ENCODE data around the gene NRBF2.

DNA sequence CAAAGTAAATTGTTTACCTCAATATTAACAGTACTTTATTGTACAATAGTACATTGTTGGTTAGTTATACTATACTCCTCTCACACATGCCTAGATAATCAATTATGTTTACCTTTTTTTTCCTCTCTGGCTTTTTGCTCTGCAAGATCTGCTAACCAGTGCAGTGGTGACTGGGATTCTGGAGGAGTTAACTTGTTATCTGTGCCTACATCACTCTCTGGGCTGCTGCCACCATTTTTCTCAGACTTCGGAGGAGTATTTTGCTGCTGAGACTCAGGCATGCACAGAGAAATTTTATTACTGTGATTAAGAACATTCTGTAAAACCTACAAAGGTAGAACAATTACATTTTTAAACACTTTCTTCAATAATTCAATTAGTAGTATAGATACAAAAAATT is 59.7 kb downstream of the NRBF2 start:
- TF ChIP-seq TAF1 (IDR thresholded peaks at IDR 0.05; ENCODE audit: borderline replicate concordance, low read depth, low read length) (no peak), POLR2A (IDR thresholded peaks at IDR 0.05; ENCODE audit: low read depth, low read length) (no peak)
